ENCODE data around the gene TMEM163.
"Not testable (repeated sequence)": the region's sequence is repeated elsewhere in the genome, so short reads cannot be mapped to it uniquely, and the experiment has no call there.

TMEM163 gene

GRCh38 chr2:134513465-134513804, 205.4 kb downstream of the TMEM163 start:
- no peak for DNase-seq

GRCh38 chr2:134512734-134513464, 205.9 kb downstream of the TMEM163 start:
- no peak for DNase-seq

- DNase-seq, result no peak
These were observed 210.4 kb downstream of the TMEM163 start for GRCh38 chr2:134508391-134508790.

- DNase-seq, result no peak
These were observed 211.1 kb downstream of the TMEM163 start for GRCh38 chr2:134507697-134508096.

- DNase-seq, result not testable (repeated sequence)
These were observed 211.6 kb downstream of the TMEM163 start for GRCh38 chr2:134507159-134507558.

- DNase-seq, result no peak
These were observed 213.4 kb downstream of the TMEM163 start for GRCh38 chr2:134505446-134505845.

GRCh38 chr2:134504586-134505336, 214.0 kb downstream of the TMEM163 start:
- no peak for DNase-seq

- DNase-seq, result no peak
These were observed 216.7 kb downstream of the TMEM163 start for GRCh38 chr2:134502104-134502503.

- no peak for DNase-seq
These were observed 217.2 kb downstream of the TMEM163 start for GRCh38 chr2:134501476-134502091.

- DNase-seq, result no peak
These were observed 218.4 kb downstream of the TMEM163 start for GRCh38 chr2:134500211-134500935.

- DNase-seq, result no peak
These were observed 219.4 kb downstream of the TMEM163 start for GRCh38 chr2:134499307-134499926.

GRCh38 chr2:134498654-134499053, 220.1 kb downstream of the TMEM163 start:
- no peak for DNase-seq

- DNase-seq, result no peak
These were observed 225.0 kb downstream of the TMEM163 start for GRCh38 chr2:134493797-134494196.

GRCh38 chr2:134491771-134492441, 226.9 kb downstream of the TMEM163 start:
- DNase-seq, result no peak

- DNase-seq, result no peak
These were observed 227.8 kb downstream of the TMEM163 start for GRCh38 chr2:134491022-134491421.

GRCh38 chr2:134490559-134490958, 228.2 kb downstream of the TMEM163 start:
- DNase-seq, result no peak

GRCh38 chr2:134489732-134490384, 228.9 kb downstream of the TMEM163 start:
- no peak for DNase-seq

- no peak for DNase-seq
These were observed 235.9 kb downstream of the TMEM163 start for GRCh38 chr2:134482766-134483340.

- DNase-seq, result no peak
These were observed 236.6 kb downstream of the TMEM163 start for GRCh38 chr2:134482131-134482723.

GRCh38 chr2:134479696-134480330, 239.0 kb downstream of the TMEM163 start:
- DNase-seq, result no peak
